ENCODE results near the gene MAPK4.

DNA sequence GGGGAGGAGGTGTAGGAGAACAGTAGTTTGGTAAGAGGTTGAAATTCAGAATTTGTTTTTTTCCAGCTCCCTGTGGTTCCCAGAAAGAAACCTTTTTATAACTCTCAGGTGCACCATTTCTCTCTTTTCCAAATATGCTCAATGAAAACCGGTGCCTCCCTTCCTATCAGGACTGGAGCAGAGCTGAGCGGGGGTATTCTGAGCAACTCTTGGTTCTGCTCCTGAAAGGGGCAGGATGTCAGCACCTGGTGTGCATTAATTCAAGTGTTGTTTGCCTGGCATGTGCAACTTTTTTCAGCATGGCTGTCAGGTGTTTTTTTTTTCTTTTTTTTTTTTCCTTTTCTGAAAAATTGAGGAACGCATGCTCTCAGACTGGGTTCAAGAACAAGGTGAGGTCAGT, 74.1 kb downstream of the MAPK4 start:
- TF ChIP-seq, protein P1, sequence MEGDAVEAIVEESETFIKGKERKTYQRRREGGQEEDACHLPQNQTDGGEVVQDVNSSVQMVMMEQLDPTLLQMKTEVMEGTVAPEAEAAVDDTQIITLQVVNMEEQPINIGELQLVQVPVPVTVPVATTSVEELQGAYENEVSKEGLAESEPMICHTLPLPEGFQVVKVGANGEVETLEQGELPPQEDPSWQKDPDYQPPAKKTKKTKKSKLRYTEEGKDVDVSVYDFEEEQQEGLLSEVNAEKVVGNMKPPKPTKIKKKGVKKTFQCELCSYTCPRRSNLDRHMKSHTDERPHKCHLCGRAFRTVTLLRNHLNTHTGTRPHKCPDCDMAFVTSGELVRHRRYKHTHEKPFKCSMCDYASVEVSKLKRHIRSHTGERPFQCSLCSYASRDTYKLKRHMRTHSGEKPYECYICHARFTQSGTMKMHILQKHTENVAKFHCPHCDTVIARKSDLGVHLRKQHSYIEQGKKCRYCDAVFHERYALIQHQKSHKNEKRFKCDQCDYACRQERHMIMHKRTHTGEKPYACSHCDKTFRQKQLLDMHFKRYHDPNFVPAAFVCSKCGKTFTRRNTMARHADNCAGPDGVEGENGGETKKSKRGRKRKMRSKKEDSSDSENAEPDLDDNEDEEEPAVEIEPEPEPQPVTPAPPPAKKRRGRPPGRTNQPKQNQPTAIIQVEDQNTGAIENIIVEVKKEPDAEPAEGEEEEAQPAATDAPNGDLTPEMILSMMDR (IDR thresholded peaks at IDR 0.05; ENCODE audit: low read depth, low read length): no peak
- no peak for TF ChIP-seq EZH2phosphoT487 (IDR thresholded peaks at IDR 0.05; ENCODE audit: low read depth)

All from OCI-LY3 (cell line).